ENCODE measurements around the gene DYNC2H1.

DYNC2H1 gene

DNA sequence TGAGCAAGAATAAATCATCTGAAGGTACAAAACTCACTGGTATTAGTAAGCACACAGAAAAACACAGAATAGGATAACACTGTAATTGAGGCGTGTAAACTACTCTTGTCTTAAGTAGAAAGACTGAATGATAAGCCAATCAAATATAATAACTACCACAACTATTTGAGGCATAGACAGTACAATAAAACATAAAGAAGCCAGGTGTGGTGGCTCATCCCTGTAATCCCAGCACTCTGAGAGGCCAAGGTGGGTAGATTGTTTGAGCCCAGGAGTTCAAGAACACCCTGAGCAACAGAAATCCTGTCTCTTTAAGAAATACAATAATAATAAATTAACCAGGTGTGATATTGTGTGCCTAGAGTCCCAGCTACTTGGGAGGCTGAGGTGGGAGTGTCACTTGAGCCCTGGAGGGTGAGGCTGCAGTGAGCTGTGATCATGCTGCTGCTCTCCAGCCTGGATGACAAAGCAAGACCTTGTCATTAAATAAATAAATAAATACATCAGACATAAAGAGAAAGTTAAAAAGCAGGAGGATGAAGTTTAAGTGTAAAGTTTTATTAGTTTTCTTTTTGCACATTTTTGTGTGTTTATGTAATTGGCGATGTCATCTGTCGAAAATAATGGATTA, 390.6 kb downstream of the DYNC2H1 start:
- H3K27me3 ChIP-seq (replicated peaks; ENCODE audit: control insufficient read depth, insufficient read depth, low read length) = no peaks in the 10 kb centered on the region
- no peak for DNase-seq (ENCODE audit: low read depth)
- H3K36me3 ChIP-seq (ENCODE audit: control insufficient read depth, insufficient read depth, low read length, severe bottlenecking) = no peaks in the 10 kb centered on the region
- H3K9ac ChIP-seq (ENCODE audit: low read length) = no peak overlapping the region
- H3K4me3 ChIP-seq (ENCODE audit: low read length) = no peak overlapping the region
- no peaks in the 10 kb centered on the region for H3K9me3 ChIP-seq (ENCODE audit: control insufficient read depth, low read length)
- no peaks in the 10 kb centered on the region for H3K4me1 ChIP-seq (ENCODE audit: control insufficient read depth, insufficient read depth, low read length)

DNA sequence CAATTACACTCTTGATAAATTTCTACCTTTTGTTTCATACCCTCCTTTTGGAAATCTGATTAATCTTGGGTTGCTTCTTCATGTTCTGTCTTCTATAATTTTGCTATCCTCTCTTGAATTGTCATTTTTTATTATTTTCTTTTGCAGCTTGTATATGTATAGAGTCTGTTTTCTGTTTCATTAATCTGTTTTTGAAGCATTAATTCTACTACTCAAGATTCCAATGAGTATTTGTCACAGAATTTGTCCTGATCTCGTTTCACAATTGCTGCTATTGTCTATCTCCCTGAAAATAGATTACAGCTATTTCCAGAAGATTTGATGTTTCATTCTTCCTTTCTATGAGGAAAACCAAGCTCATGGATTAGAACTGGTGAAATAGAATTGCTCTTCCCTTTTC, 406.1 kb downstream of the DYNC2H1 start:
- no peaks in the 10 kb centered on the region for H3K27me3 ChIP-seq (replicated peaks; ENCODE audit: control insufficient read depth, insufficient read depth, low read length)
- H3K4me1 ChIP-seq (ENCODE audit: control insufficient read depth, insufficient read depth, low read length) = peaks cover 4% of the 10 kb centered on the region
- no peaks in the 10 kb centered on the region for H3K9me3 ChIP-seq (ENCODE audit: control insufficient read depth, low read length)
- no peak for DNase-seq (ENCODE audit: low read depth)
- H3K9ac ChIP-seq (ENCODE audit: low read length) = no peak overlapping the region
- H3K4me3 ChIP-seq (ENCODE audit: low read length) = no peak overlapping the region
- H3K36me3 ChIP-seq (ENCODE audit: control insufficient read depth, insufficient read depth, low read length, severe bottlenecking) = no peaks in the 10 kb centered on the region

DNA sequence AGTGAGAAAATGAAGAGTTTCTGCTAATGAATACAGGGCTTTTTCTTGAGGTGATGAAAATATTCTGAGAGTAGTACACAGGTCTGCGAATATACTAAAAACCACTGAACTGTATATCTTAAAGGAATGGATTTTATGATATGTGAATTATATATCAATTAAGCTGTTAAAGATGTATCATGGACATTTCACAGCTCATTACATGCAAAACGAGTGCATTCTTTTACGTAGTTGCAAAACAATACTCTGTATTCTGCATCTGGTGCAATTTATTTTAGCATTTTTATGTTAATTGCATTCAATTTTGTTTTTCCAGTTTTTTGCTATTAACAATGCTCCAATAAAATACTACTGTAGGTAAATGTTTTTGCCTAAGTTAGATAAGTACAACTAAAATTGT, 411.6 kb downstream of the DYNC2H1 start:
- no peaks in the 10 kb centered on the region for H3K9me3 ChIP-seq (ENCODE audit: control insufficient read depth, low read length)
- H3K36me3 ChIP-seq (ENCODE audit: control insufficient read depth, insufficient read depth, low read length, severe bottlenecking) = no peaks in the 10 kb centered on the region
- H3K4me1 ChIP-seq (ENCODE audit: control insufficient read depth, insufficient read depth, low read length) = peaks cover 10% of the 10 kb centered on the region
- no peak overlapping the region for H3K9ac ChIP-seq (ENCODE audit: low read length)
- no peak for DNase-seq (ENCODE audit: low read depth)
- H3K4me3 ChIP-seq (ENCODE audit: low read length) = no peak overlapping the region
- no peaks in the 10 kb centered on the region for H3K27me3 ChIP-seq (replicated peaks; ENCODE audit: control insufficient read depth, insufficient read depth, low read length)

DNA sequence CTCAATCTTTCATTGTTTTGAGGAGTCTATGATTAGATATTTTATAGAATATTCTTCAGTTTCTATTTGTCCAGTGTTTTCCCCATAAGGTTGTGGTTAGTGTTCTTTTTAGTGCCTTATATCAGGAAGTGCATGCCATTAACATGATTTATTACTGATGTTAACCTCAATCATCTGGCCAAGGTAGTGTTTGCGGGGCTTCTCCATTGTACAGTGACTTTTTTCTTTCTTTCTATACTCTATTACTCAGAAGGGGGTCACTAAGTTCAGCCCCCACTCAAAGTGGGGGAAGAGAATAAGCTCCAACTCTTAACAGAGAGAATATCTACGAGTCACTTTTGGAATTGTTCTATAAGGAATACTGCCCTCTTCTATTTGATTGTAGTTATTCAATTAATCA, 415.8 kb downstream of the DYNC2H1 start:
- no peak overlapping the region for H3K9ac ChIP-seq (ENCODE audit: low read length)
- no peak overlapping the region for H3K4me3 ChIP-seq (ENCODE audit: low read length)
- DNase-seq (ENCODE audit: low read depth) = peak; percentile 24
- no peaks in the 10 kb centered on the region for H3K36me3 ChIP-seq (ENCODE audit: control insufficient read depth, insufficient read depth, low read length, severe bottlenecking)
- no peaks in the 10 kb centered on the region for H3K27me3 ChIP-seq (replicated peaks; ENCODE audit: control insufficient read depth, insufficient read depth, low read length)
- H3K9me3 ChIP-seq (ENCODE audit: control insufficient read depth, low read length) = no peaks in the 10 kb centered on the region
- H3K4me1 ChIP-seq (ENCODE audit: control insufficient read depth, insufficient read depth, low read length) = peaks cover 31% of the 10 kb centered on the region

DNA sequence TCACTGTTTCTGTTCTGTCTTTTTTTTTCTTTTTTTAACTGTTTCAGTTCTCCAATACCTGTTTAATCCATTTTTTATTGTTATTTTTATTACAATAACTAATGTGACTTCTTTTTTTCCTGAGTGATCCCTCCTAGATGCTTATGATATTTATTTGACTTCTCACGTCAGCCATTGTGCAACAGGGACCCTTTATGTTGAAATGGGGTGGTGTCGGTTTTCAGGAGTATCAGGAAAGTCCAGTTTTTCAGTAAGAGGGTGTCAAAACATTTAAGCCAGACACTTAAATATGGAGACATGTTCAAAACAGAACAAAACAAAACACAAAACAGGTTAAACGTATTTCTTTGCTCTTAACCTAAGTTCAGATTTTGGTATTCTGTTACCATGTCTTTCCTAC, 418.8 kb downstream of the DYNC2H1 start:
- Histone ChIP-seq H3K9me3 (ENCODE audit: control insufficient read depth, low read length) (no peaks in the 10 kb centered on the region), H3K27me3 (replicated peaks; ENCODE audit: control insufficient read depth, insufficient read depth, low read length) (no peaks in the 10 kb centered on the region), H3K9ac (ENCODE audit: low read length) (no peak overlapping the region), H3K36me3 (ENCODE audit: control insufficient read depth, insufficient read depth, low read length, severe bottlenecking) (no peaks in the 10 kb centered on the region), H3K4me3 (ENCODE audit: low read length) (no peak overlapping the region), H3K4me1 (ENCODE audit: control insufficient read depth, insufficient read depth, low read length) (peaks cover 45% of the 10 kb centered on the region)
- DNase-seq (ENCODE audit: low read depth) = peak; percentile 19

DNA sequence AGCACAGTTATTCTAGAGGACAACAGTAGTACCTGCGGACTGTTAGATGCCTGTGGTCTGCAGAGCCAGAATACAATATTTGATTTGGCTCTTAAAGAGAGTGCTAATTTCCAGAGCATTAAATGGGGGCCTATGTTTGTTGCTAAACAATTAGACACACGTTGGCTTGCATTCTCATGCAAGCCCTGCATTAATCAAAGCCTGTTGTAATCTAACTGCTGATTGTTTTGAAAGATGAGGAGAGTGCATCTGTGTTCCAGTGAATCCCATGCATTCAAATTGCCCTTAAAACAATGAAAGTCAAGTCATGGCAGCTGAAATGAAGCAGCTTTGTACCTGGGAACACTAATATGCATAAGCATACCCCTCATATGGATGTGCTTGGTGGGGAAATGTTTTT, 419.4 kb downstream of the DYNC2H1 start:
- Histone ChIP-seq H3K36me3 (ENCODE audit: control insufficient read depth, insufficient read depth, low read length, severe bottlenecking) (no peaks in the 10 kb centered on the region), H3K9ac (ENCODE audit: low read length) (no peak overlapping the region), H3K4me1 (ENCODE audit: control insufficient read depth, insufficient read depth, low read length) (peaks cover 47% of the 10 kb centered on the region), H3K27me3 (replicated peaks; ENCODE audit: control insufficient read depth, insufficient read depth, low read length) (no peaks in the 10 kb centered on the region), H3K4me3 (ENCODE audit: low read length) (no peak overlapping the region), H3K9me3 (ENCODE audit: control insufficient read depth, low read length) (no peaks in the 10 kb centered on the region)
- peak; percentile 22 for DNase-seq (ENCODE audit: low read depth)

DNA sequence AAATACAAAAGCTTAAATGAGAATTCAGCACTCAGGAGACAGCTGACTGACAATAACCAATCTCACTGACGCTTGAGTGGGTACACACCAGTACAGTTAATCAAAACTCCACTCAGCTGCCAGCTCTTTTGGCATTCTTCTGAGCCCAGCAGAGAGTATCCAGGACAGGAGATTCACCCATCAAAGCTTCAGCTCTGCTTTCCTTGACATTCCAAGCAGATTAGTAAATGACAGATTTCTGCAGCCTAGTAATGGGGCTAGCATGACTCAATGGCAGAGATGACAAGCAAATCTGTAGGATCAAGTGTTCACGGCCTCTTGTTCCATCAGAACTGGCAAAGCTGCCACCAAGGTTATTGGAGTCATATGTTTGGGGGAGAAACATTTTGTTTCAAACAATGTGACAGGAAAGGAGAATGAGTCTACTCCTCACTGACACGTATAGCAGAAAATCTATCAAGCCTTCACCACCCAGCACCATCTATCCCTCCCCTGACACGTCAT, 420.0 kb downstream of the DYNC2H1 start:
- Histone ChIP-seq H3K4me1 (ENCODE audit: control insufficient read depth, insufficient read depth, low read length) (peaks cover 47% of the 10 kb centered on the region), H3K36me3 (ENCODE audit: control insufficient read depth, insufficient read depth, low read length, severe bottlenecking) (no peaks in the 10 kb centered on the region), H3K9me3 (ENCODE audit: control insufficient read depth, low read length) (no peaks in the 10 kb centered on the region), H3K9ac (ENCODE audit: low read length) (no peak overlapping the region), H3K27me3 (replicated peaks; ENCODE audit: control insufficient read depth, insufficient read depth, low read length) (no peaks in the 10 kb centered on the region), H3K4me3 (ENCODE audit: low read length) (peak overlapping the region; percentile 7)
- DNase-seq (ENCODE audit: low read depth) = peak; percentile 69

Data from adipocyte (in vitro differentiated cells).